ENCODE measurements around the gene C2CD2.

- TF ChIP-seq CTCF (IDR thresholded peaks at IDR 0.05; ENCODE audit: low read depth, low read length) (no peak), EZH2phosphoT487 (IDR thresholded peaks at IDR 0.05; ENCODE audit: low read depth) (no peak)
Observed at GRCh38 chr21:41925767-41926116, 28.1 kb downstream of the C2CD2 start.
